NCI-H524 treated with DMSO at 0.1 percent for 48 hours (cell line): ENCODE data around the gene RALGAPA1.
A peak's percentile ranks its signal among the peaks of the same experiment; 100 is the strongest.
"Not testable (repeated sequence)": the region's sequence is repeated elsewhere in the genome, so short reads cannot be mapped to it uniquely, and the experiment has no call there.

ENCODE experiments used
- DNase-seq: peaks from one replicate; lab custom pipeline; 2025; lab: John Stamatoyannopoulos, UW

The RALGAPA1 gene

GRCh38 chr14:35621996-35622395 lies 187.1 kb downstream of the RALGAPA1 start:
- DNase-seq = not testable (repeated sequence)

DNA sequence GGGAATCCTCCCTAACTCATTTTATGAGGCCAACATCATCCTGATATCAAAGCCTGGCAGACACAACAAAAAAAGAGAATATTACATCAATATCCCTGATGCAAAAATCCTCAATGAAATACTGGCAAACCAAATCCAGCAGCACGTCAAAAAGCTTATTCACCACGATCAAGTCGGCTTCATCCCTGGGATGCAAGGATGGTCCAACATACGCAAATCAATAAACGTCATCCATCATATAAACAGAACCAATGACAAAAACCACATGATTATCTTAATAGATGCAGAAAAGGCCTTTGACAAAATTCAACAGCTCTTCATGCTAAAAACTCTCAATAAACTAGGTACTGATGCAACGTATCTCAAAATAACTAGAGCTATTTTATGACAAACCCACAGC lies 189.1 kb downstream of the RALGAPA1 start:
- DNase-seq = not testable (repeated sequence)

DNA sequence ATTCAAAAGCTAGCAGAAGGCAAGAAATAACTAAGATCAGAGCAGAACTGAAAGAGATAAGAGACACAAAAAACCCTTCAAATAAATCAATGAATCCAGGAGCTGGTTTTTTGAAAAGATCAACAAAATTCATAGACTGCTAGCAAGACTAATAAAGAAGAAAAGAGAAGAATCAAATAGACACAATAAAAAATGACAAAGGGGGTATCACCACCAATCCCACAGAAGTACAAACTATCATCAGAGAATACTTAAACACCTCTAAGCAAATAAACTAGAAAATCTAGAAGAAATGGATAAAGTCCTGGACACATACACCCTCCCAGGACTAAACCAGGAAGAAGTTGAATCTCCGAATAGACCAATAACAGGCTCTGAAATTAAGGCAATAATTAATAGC lies 189.6 kb downstream of the RALGAPA1 start:
- not testable (repeated sequence) for DNase-seq

GRCh38 chr14:35617500-35617899 lies 191.6 kb downstream of the RALGAPA1 start:
- DNase-seq = no peak

DNA sequence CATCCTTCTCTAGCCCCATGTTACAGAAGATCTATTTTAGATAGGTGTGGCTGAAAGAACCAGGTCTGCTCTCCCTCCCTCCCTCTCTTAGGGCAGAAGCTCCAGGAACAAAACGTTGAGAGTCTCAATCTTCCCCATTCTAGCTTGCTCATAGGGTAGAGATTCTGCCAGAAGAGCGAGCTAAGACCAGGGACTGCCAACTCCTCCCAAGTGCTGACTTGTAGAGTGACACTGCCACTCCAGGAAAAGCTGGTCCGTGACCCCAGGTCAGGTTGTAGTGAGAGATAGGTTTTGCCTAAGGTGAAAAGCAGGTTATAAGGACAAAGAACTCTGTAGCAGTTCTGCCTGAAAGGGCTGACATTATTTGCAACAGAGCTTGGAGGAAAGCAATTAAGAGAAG lies 201.7 kb downstream of the RALGAPA1 start:
- DNase-seq = no peak

GRCh38 chr14:35600253-35600652 lies 208.8 kb downstream of the RALGAPA1 start:
- DNase-seq = no peak

DNA sequence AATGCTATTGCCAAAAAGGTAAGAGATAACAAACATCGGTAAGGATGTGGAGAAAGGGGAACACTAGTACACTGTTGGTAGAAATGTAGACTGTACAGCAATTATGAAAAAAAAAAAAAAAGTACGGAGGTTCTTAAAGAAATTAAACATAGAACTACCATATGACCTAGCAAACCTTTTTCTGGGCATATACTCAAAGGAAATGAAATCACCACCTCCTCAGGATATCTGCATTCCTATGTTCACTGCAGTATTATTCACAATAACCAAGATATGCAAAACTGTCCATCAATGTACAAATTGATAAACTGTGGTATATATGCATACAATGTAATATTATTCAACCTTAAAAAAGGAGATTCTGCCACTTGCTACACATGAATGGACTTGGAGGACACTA lies 214.5 kb downstream of the RALGAPA1 start:
- no peak for DNase-seq

- DNase-seq = not testable (repeated sequence)
Observed at GRCh38 chr14:35587373-35587772, 221.7 kb downstream of the RALGAPA1 start.

DNA sequence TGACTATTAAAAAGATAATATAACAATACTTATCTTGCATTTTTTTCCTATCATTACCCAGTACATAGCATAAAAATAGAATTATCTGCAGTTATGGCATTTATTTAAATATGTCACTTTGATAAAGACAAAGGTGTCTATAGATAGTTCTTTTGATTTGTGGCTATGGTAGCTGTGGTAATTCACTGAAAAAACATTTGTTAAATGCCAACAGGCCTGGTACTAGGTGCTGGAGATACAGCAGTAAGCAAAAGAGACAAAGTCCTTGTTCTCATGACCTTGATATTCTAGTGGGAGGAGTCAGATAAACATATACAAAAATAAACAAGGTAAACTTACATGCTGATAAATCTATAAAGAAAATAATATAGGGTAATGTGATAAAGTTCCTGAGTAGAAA lies 230.5 kb downstream of the RALGAPA1 start:
- DNase-seq = no peak

GRCh38 chr14:35578135-35578534 lies 231.0 kb downstream of the RALGAPA1 start:
- DNase-seq = no peak

- peak; percentile 95 for DNase-seq
Observed at GRCh38 chr14:35576856-35577255, 232.2 kb downstream of the RALGAPA1 start.

DNA sequence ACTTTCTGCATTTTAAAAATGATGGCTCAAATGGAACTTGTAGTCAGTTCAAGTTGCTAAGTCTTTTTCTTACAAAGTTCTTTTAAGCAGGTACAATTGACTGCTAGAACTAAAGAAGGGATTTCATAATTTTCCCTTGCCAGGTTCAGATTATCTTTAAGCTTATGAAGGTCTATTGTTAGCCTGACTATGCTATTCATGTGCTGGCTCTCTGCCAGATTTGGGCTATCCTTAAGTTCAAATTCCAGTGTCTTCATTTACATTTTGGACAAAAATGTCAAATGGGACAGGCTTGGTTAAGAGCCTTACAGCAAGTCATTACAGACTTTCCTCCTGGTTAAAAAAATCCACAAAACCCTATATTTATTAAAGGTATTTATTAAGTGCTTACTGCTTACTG lies 232.8 kb downstream of the RALGAPA1 start:
- no peak for DNase-seq

GRCh38 chr14:35573911-35574310 lies 235.2 kb downstream of the RALGAPA1 start:
- no peak for DNase-seq

DNA sequence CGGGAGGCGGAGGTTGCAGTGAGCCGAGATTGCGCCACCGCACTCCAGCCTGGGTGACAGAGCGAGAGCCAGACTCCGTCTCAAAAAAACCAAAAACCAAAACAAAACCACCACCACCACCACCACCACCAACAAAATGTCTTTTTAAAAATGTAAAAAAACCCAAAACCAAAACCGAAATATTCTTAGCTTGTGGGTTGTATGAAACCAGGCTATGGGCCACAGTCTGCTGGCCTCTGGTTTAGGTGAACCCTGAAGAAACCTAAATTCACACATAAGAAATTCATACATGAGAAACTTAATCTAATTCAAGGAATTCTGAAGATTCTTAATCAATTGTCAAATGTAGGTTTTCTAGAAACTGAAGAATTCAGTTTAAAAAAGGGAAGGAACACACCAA lies 237.5 kb downstream of the RALGAPA1 start:
- DNase-seq = no peak

GRCh38 chr14:35565871-35566464 lies 243.1 kb downstream of the RALGAPA1 start:
- no peak for DNase-seq

DNA sequence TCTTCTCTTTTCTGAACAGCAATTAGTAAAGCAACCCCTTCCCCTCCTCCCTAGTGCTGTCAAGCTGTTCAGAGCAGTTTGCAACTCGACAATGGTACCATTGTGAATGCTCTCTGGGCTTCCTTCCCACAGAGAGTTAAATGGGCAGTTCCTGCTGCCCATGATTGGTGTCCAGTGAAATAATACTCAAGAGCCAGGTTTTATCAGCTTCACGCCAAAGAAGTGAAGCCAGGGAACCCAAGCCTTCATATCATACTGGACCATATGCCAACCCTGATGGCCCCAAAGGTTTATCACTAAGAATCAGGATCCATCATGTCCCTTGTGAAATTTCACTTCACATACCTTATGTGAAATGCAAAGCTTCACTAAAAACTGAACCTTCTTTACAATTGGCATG lies 250.4 kb downstream of the RALGAPA1 start:
- peak; percentile 86 for DNase-seq

DNA sequence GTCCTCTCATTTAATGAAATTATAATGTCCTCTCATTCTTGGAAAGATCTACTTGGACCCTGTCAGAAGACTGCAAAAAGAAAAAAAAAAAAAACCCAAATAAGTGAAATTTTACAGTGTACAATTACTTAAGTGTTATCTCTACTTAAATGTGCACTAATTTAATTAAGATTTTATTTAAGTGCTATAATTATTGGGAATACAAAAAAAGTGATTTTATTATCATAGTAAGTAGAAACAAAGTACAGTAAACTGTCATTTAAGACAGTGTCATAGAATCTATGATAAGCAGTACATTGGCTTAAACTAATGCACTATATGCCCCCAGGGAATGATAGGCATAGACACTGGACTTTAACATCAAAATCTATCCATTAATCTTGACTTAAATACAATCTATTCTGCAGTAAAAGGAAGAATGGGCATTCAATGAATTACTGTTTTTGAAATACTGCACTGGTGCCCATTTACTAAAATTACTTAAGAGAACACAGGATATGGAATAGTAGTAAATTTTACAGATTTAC lies 251.8 kb downstream of the RALGAPA1 start:
- no peak for DNase-seq

GRCh38 chr14:35556548-35556947 lies 252.5 kb downstream of the RALGAPA1 start:
- DNase-seq = peak; percentile 95

- no peak for DNase-seq
Observed at GRCh38 chr14:35553808-35554207, 255.3 kb downstream of the RALGAPA1 start.

DNA sequence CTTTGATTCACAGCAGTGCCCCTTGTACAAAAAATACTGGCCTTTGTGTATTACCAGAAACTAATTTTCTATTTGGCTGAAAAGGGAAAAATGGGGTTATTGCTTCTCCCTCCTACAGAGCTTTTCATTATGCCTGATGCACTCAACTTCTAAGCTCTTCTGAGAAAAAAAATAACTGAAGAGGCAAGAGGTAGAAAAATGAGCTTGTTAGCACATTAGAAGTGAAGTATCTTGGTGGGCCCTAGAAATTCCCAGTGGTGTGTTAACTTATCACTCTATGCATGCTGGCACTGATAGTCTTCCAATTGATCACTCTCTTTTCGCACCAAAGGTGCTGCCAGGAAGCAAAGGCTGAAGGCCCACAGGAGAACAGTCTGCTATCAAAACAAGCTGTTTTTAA lies 258.0 kb downstream of the RALGAPA1 start:
- no peak for DNase-seq

- DNase-seq = no peak
Observed at GRCh38 chr14:35549551-35549950, 259.5 kb downstream of the RALGAPA1 start.

DNA sequence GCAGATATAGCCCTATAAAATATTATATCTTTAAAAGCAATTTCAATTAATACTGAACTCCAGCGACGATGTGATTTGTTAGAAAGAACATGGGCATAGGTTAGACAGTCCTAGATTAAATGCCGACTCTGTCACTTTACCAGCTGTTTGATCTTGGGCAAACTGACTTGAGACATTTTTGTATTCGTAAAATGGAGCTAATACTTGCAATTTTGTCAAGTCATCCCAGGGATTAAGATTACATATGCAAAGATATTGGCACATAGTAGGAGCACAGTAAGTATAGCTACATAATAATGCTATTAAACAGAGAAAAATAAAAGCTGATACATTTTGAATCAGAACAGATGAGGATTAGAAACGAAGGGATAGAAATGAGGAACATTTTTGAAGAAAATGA lies 266.1 kb downstream of the RALGAPA1 start:
- DNase-seq = no peak

DNA sequence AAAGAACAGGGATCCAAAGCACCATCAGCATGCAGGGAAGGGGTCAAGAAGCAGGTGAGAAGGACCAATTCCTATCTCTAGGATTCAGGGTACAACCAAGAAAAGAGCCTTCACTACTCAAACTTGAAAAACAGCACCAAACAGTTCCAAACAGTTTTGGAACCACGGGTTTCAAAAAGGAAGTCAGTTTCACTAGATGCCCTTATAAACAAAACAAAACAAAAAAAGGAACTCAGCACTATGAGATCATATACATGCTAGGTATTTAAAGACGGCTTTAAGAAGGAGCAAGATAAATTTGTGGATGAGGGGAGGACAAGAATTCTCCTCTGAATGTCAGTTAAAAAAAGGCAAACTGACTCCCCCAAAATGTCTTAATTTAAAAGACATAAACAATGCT lies 269.1 kb downstream of the RALGAPA1 start:
- no peak for DNase-seq

GRCh38 chr14:35535483-35536112 lies 273.5 kb downstream of the RALGAPA1 start:
- DNase-seq = no peak
